ENCODE results near the gene DNAH1.

Gene DNAH1

GRCh38 chr3:52361454-52361853, 45.3 kb downstream of the DNAH1 start:
- no peak for DNase-seq

GRCh38 chr3:52361898-52362297, 45.8 kb downstream of the DNAH1 start:
- DNase-seq, result no peak

GRCh38 chr3:52364322-52365035, 48.4 kb downstream of the DNAH1 start:
- no peak for DNase-seq

GRCh38 chr3:52366527-52366926, 50.4 kb downstream of the DNAH1 start:
- no peak for DNase-seq

- DNase-seq, result no peak
These were observed 52.1 kb downstream of the DNAH1 start for GRCh38 chr3:52367891-52368880.

- DNase-seq, result peak in 1 of 2 experiments; percentile 24
These were observed 54.4 kb downstream of the DNAH1 start for GRCh38 chr3:52370531-52370930.

GRCh38 chr3:52372822-52373504, 56.8 kb downstream of the DNAH1 start:
- DNase-seq, result no peak

GRCh38 chr3:52373676-52374075, 57.6 kb downstream of the DNAH1 start:
- no peak for DNase-seq

GRCh38 chr3:52374173-52374572, 58.1 kb downstream of the DNAH1 start:
- no peak for DNase-seq

- DNase-seq, result no peak
These were observed 63.5 kb downstream of the DNAH1 start for GRCh38 chr3:52379610-52380009.

- DNase-seq, result no peak
These were observed 63.9 kb downstream of the DNAH1 start for GRCh38 chr3:52380023-52380422.

- DNase-seq, result no peak
These were observed 65.5 kb downstream of the DNAH1 start for GRCh38 chr3:52381623-52382022.

- no peak for DNase-seq
These were observed 67.3 kb downstream of the DNAH1 start for GRCh38 chr3:52383446-52383845.

GRCh38 chr3:52384019-52384761, 68.1 kb downstream of the DNAH1 start:
- no peak for DNase-seq

- DNase-seq, result peak; percentile 26 to 56
These were observed 69.0 kb downstream of the DNAH1 start for GRCh38 chr3:52385157-52385556.

GRCh38 chr3:52387481-52387880, 71.4 kb downstream of the DNAH1 start:
- no peak for DNase-seq

GRCh38 chr3:52388348-52388821, 72.3 kb downstream of the DNAH1 start:
- no peak for DNase-seq

GRCh38 chr3:52388933-52389332, 72.8 kb downstream of the DNAH1 start:
- peak in 1 of 2 experiments; percentile 12 for DNase-seq

GRCh38 chr3:52391096-52391495, 75.0 kb downstream of the DNAH1 start:
- DNase-seq, result no peak

- no peak for DNase-seq
These were observed 76.3 kb downstream of the DNAH1 start for GRCh38 chr3:52392216-52392930.

- no peak for DNase-seq
These were observed 77.2 kb downstream of the DNAH1 start for GRCh38 chr3:52393131-52393807.

All from NCI-H524 (cell line).